HUES6 (cell line): ENCODE results near the gene OR10T2.
"Not testable (repeated sequence)": the region's sequence is repeated elsewhere in the genome, so short reads cannot be mapped to it uniquely, and the experiment has no call there.

Source experiments
- H3K27ac ChIP-seq: 2 replicates; pipeline ENCODE4 v1.7.0; 2013; ENCODE audit warnings: low read depth, mild to moderate bottlenecking, low read length, inconsistent platforms
- H3K27me3 ChIP-seq: 2 replicates; pipeline ENCODE4 v1.6.1; 2013; ENCODE audit warnings: low read length; ENCODE audit not compliant: control insufficient read depth, insufficient read depth
- H3K36me3 ChIP-seq: 2 replicates; pipeline ENCODE4 v1.6.1; 2013; ENCODE audit warnings: low read length; ENCODE audit not compliant: control insufficient read depth, insufficient read depth
- H3K4me1 ChIP-seq: 2 replicates; pipeline ENCODE4 v1.6.1; 2013; ENCODE audit warnings: low read length; ENCODE audit not compliant: control insufficient read depth, insufficient read depth
- H3K4me3 ChIP-seq: 2 replicates; pipeline ENCODE4 v1.5.1; 2013; ENCODE audit warnings: low read depth, low read length
- H3K9ac ChIP-seq: one replicate; pipeline ENCODE4 v1.6.1; 2013; ENCODE audit warnings: mild to moderate bottlenecking, low read length
- H3K9me3 ChIP-seq: 2 replicates; pipeline ENCODE4 v1.6.1; 2013; ENCODE audit warnings: low read depth, low read length; ENCODE audit not compliant: control insufficient read depth, insufficient read depth

Gene OR10T2

GRCh38 chr1:158398818-158399514, at the start of gene OR10T2:
Gene OR10T2 (minus strand): TSS chr1:158399466. CDS start chr1:158399466, 0 bp downstream.
- Histone ChIP-seq H3K4me1 (no peaks in the 10 kb centered on the region), H3K9ac (no peak within 1 kb of the TSS), H3K36me3 (no peaks in the 10 kb centered on the region), H3K4me3 (no peak within 1 kb of the TSS), H3K27ac (no peak within 1 kb of the TSS), H3K27me3 (no peaks in the 10 kb centered on the region), H3K9me3 (no peaks in the 10 kb centered on the region)

DNA sequence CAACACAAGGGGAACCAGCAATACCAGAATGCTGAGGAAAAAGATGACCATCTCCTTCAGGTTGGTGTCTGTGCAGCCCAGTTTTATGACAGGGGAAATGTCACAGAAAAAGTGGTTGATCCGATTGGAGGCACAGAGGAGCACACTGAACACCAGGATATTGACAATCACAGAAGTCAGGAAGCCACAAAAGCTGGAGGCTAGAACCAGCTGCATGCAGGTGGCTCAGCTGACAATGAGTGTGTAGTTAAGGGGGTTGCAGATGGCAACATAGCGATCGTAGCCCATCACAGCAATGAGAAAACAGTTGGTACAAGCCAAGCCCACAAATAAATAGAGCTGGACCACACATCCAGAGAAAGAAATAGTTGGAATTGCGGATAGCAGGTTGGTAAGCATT, 46.1 kb upstream of the OR10T2 start:
- Histone ChIP-seq H3K27ac (no peak overlapping the region), H3K36me3 (no peaks in the 10 kb centered on the region), H3K4me1 (no peaks in the 10 kb centered on the region), H3K27me3 (no peaks in the 10 kb centered on the region), H3K9ac (no peak overlapping the region), H3K4me3 (no peak overlapping the region), H3K9me3 (no peaks in the 10 kb centered on the region; the same call in 1 of the 2 replicates)

DNA sequence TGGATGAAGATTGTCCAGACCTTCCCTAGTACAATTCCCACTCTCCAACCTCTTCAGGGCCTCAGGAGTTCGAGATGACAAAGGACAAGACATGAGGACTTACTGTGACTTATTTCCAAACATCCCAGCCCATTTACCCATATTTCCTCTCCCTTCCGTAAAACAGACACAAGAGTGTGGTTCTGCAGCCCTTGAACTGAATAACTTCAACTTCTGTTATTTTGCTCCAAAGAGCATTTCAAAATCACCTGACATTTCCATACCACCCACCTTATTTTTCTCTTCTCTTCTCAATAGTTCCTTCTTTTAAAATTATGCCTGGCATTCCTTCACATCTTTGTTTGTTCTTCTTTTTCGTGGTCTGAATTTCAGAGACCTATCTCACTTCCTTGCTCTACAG, 35.5 kb upstream of the OR10T2 start:
- no peaks in the 10 kb centered on the region for H3K36me3 ChIP-seq
- no peaks in the 10 kb centered on the region for H3K27me3 ChIP-seq
- H3K4me3 ChIP-seq, result no peak overlapping the region
- no peak overlapping the region for H3K27ac ChIP-seq
- H3K4me1 ChIP-seq, result no peaks in the 10 kb centered on the region
- H3K9me3 ChIP-seq, result no peaks in the 10 kb centered on the region
- H3K9ac ChIP-seq, result no peak overlapping the region

- H3K9ac ChIP-seq, H3K4me3 ChIP-seq, H3K9me3 ChIP-seq, H3K4me1 ChIP-seq, H3K27ac ChIP-seq, H3K27me3 ChIP-seq, H3K36me3 ChIP-seq: not testable (repeated sequence)
Observed at GRCh38 chr1:158430163-158430562, 30.9 kb upstream of the OR10T2 start.

- no peaks in the 10 kb centered on the region for H3K36me3 ChIP-seq
- H3K9me3 ChIP-seq, result no peaks in the 10 kb centered on the region
- no peak within 1 kb of the TSS for H3K9ac ChIP-seq
- peaks cover 18% of the 10 kb centered on the region for H3K4me1 ChIP-seq
- H3K27me3 ChIP-seq, result no peaks in the 10 kb centered on the region
- H3K4me3 ChIP-seq, result no peak within 1 kb of the TSS
- H3K27ac ChIP-seq, result no peak within 1 kb of the TSS
Observed at GRCh38 chr1:158426137-158426536, 26.9 kb upstream of the OR10T2 start, which contains the start of gene OR10K2. Gene OR10K2 (minus strand): TSS chr1:158426237. CDS start chr1:158420866, 5,371 bp downstream.

- no peaks in the 10 kb centered on the region for H3K36me3 ChIP-seq
- no peaks in the 10 kb centered on the region for H3K9me3 ChIP-seq
- H3K4me1 ChIP-seq, result peaks cover 18% of the 10 kb centered on the region
- no peak overlapping the region for H3K9ac ChIP-seq
- no peaks in the 10 kb centered on the region for H3K27me3 ChIP-seq
- H3K4me3 ChIP-seq, result no peak overlapping the region
- no peak overlapping the region for H3K27ac ChIP-seq
Observed at GRCh38 chr1:158425027-158425426, 25.8 kb upstream of the OR10T2 start.

GRCh38 chr1:158422212-158422611, 22.9 kb upstream of the OR10T2 start:
- H3K27ac ChIP-seq, result peak overlapping the region; percentile 72; the same call in 1 of the 2 replicates
- H3K27me3 ChIP-seq, result no peaks in the 10 kb centered on the region
- no peak overlapping the region for H3K4me3 ChIP-seq
- H3K9me3 ChIP-seq, result no peaks in the 10 kb centered on the region
- no peak overlapping the region for H3K9ac ChIP-seq
- no peaks in the 10 kb centered on the region for H3K36me3 ChIP-seq
- peaks cover 18% of the 10 kb centered on the region for H3K4me1 ChIP-seq

- Histone ChIP-seq H3K36me3 (no peaks in the 10 kb centered on the region), H3K27me3 (no peaks in the 10 kb centered on the region), H3K4me3 (no peak overlapping the region), H3K4me1 (peaks cover 12% of the 10 kb centered on the region), H3K9me3 (no peaks in the 10 kb centered on the region), H3K9ac (no peak overlapping the region), H3K27ac (no peak overlapping the region)
Observed at GRCh38 chr1:158417586-158417985, 18.3 kb upstream of the OR10T2 start.

DNA sequence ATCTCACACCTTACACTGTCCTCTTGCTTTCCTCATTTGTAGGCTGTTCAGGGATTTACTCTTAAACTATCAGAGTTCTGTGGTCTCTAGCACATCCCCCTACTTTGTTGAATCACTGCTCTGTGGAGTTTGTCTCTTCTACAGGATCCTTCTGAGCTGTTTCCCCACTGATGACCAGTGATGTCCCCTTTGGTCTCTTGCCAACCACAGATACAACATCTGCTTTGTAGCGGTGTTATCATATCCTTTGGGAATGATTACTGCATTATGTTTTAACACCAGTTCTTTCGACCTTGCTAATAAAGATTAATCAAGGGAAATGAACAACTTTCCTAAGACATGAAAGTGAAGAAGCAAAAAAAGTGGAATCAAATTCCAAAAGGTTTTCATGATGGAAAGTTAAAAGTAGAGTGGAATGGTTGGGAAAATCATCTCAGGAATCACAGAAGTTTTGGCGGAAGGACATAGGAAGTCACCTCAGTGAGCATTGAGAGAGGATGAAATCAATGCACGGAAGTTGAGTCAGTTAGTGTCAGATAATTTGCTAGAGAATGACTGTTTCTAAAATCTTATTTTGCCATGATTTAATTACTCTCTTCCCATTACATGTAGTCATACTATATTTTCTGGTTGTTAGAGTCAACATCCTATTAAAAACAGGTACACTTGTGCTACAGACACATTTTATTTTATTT, 15.5 kb upstream of the OR10T2 start:
- no peak overlapping the region for H3K9ac ChIP-seq
- no peak overlapping the region for H3K4me3 ChIP-seq
- H3K27ac ChIP-seq, result no peak overlapping the region
- H3K27me3 ChIP-seq, result no peaks in the 10 kb centered on the region
- H3K4me1 ChIP-seq, result no peaks in the 10 kb centered on the region
- H3K36me3 ChIP-seq, result no peaks in the 10 kb centered on the region
- H3K9me3 ChIP-seq, result no peaks in the 10 kb centered on the region

GRCh38 chr1:158407092-158407491, 7.8 kb upstream of the OR10T2 start:
- Histone ChIP-seq H3K9me3 (no peaks in the 10 kb centered on the region), H3K4me3 (no peak overlapping the region), H3K9ac (no peak overlapping the region), H3K36me3 (no peaks in the 10 kb centered on the region), H3K27me3 (no peaks in the 10 kb centered on the region), H3K27ac (no peak overlapping the region), H3K4me1 (no peaks in the 10 kb centered on the region)

- H3K4me3 ChIP-seq, result no peak overlapping the region
- H3K27ac ChIP-seq, result no peak overlapping the region
- no peak overlapping the region for H3K9ac ChIP-seq
- H3K9me3 ChIP-seq, result no peaks in the 10 kb centered on the region
- no peaks in the 10 kb centered on the region for H3K4me1 ChIP-seq
- H3K27me3 ChIP-seq, result no peaks in the 10 kb centered on the region
- no peaks in the 10 kb centered on the region for H3K36me3 ChIP-seq
Observed at GRCh38 chr1:158400871-158401270, 1.6 kb upstream of the OR10T2 start.
